Chondrocyte (in vitro differentiated cells): ENCODE results near the gene DCDC2C. TPM values are rescaled to one million over a fixed set of nuclear protein-coding genes. Genes with fewer than 3 reads are reported as not detected.

Source experiments
- DNase-seq: peaks from one replicate; pipeline ENCODE4 v3.0.0; 2021; ENCODE audit warnings: mixed read lengths, low spot score
- H3K27ac Mint-ChIP-seq: one replicate; pipeline ENCODE4 v1.8.0; 2021; ENCODE audit warnings: mild to moderate bottlenecking, moderate library complexity, mixed read lengths; ENCODE audit not compliant: unreplicated experiment
- H3K27me3 Mint-ChIP-seq: 2 replicates; pipeline ENCODE4 v1.8.0; 2021; ENCODE audit warnings: low read depth, mixed read lengths
- H3K36me3 Mint-ChIP-seq: 2 replicates; pipeline ENCODE4 v1.8.0; 2021; ENCODE audit warnings: low read depth, mixed read lengths
- H3K4me1 Mint-ChIP-seq: 2 replicates; pipeline ENCODE4 v1.8.0; 2021; ENCODE audit warnings: low read depth, mild to moderate bottlenecking, mixed read lengths
- H3K4me3 Mint-ChIP-seq: one replicate; pipeline ENCODE4 v1.8.0; 2021; ENCODE audit warnings: mild to moderate bottlenecking, moderate library complexity, mixed read lengths; ENCODE audit not compliant: unreplicated experiment
- H3K9me3 Mint-ChIP-seq: 2 replicates; pipeline ENCODE4 v1.8.0; 2021; ENCODE audit warnings: low read depth, mixed read lengths
- total RNA-seq: library from RNA; stranded (reverse); gene quantifications from 3 replicates; pipeline ENCODE4 v1.2.1, GENCODE V29; 2021
- TF ChIP-seq, protein P1 (sequence below): fragments of 200-600 bp; sonication (generic); IDR thresholded peaks from 2 replicates; pipeline ENCODE4 v1.5.0; 2021; ENCODE audit warnings: antibody characterized with exemption, mild to moderate bottlenecking, moderate library complexity

Gene DCDC2C
- total RNA-seq, 1 donor from 2014 or later = not detected

GRCh38 chr2:3679616-3680393 lies 23.6 kb upstream of the DCDC2C start:
- Mint-ChIP-seq H3K36me3 (no peaks in the 10 kb centered on the region), H3K27ac (no peak overlapping the region), H3K4me3 (no peak overlapping the region), H3K9me3 (no peaks in the 10 kb centered on the region), H3K4me1 (no peaks in the 10 kb centered on the region), H3K27me3 (peaks cover 8% of the 10 kb centered on the region)
- no peak for DNase-seq
- TF ChIP-seq, protein P1, sequence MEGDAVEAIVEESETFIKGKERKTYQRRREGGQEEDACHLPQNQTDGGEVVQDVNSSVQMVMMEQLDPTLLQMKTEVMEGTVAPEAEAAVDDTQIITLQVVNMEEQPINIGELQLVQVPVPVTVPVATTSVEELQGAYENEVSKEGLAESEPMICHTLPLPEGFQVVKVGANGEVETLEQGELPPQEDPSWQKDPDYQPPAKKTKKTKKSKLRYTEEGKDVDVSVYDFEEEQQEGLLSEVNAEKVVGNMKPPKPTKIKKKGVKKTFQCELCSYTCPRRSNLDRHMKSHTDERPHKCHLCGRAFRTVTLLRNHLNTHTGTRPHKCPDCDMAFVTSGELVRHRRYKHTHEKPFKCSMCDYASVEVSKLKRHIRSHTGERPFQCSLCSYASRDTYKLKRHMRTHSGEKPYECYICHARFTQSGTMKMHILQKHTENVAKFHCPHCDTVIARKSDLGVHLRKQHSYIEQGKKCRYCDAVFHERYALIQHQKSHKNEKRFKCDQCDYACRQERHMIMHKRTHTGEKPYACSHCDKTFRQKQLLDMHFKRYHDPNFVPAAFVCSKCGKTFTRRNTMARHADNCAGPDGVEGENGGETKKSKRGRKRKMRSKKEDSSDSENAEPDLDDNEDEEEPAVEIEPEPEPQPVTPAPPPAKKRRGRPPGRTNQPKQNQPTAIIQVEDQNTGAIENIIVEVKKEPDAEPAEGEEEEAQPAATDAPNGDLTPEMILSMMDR = no peak

DNA sequence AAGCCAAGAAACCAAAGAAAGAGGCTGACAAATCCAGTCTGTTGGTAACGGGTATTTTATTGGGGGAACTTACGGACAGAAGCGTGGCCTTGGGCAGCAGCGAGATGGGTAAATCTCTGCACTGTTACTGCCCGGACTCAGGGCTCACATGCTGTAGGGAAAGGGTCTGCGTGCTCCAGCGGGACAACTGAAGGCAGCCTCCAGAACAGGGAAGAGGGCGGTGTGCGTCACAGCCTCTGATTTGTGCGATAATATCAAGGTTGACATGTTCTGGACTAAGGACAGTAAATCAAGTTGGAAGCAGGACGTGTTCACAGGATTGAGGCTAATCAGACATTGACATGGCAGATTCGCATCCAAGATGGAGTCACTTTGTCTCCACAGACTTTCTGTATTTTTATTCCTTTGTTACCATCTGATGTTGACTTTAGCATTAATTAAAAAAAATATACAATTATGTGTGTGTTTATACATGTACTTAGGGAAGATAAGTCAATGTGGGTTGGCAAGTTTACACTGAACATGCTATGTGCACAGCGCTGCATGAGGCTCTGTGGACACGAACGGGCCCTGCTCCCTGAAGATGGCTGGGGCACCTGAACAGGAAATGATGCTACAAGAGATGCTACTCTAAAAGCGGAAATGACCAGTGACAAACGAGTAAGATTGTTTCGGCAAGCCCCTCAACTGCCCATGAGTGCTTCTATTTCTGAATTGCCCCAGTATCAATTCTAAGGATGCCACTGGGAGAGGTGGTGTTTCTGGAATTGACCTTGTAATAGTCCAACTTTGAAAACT lies 22.6 kb upstream of the DCDC2C start:
- DNase-seq = no peak
- Mint-ChIP-seq H3K27ac (no peak overlapping the region), H3K4me3 (no peak overlapping the region), H3K27me3 (peaks cover 11% of the 10 kb centered on the region), H3K36me3 (no peaks in the 10 kb centered on the region), H3K4me1 (no peaks in the 10 kb centered on the region), H3K9me3 (no peaks in the 10 kb centered on the region)
- TF ChIP-seq, protein P1 = no peak

DNA sequence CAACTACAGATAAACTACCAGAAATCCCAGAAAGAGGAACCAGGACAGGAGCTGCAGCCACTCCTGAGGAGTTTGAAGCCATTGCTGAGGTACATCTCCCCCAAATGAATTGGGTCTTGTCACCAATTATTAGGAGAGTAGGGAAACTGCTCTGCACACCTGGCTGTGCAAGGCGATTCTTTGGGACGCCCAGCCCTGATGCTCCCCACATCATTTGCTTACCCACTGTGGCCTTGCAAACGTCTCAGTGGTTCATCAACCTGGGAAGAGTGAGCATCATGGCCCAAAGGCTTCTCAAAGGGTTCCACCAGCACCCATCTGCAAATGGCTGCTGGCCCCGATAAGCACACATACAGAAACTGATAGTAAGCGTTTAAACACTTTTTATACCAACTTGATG lies 21.8 kb upstream of the DCDC2C start:
- H3K4me3 Mint-ChIP-seq = no peak overlapping the region
- H3K9me3 Mint-ChIP-seq = no peaks in the 10 kb centered on the region

GRCh38 chr2:3682811-3683210 lies 20.6 kb upstream of the DCDC2C start:
- Mint-ChIP-seq H3K4me3 (no peak overlapping the region), H3K4me1 (no peaks in the 10 kb centered on the region), H3K27me3 (peaks cover 27% of the 10 kb centered on the region), H3K27ac (no peak overlapping the region), H3K36me3 (no peaks in the 10 kb centered on the region), H3K9me3 (no peaks in the 10 kb centered on the region)
- TF ChIP-seq, protein P1 = no peak
- no peak for DNase-seq

More for the DNA sequence above, 21.8 kb upstream of the DCDC2C start:
- no peaks in the 10 kb centered on the region for H3K36me3 Mint-ChIP-seq
- H3K4me1 Mint-ChIP-seq = no peaks in the 10 kb centered on the region
- no peak overlapping the region for H3K27ac Mint-ChIP-seq
- TF ChIP-seq, protein P1 = no peak
- DNase-seq = no peak
- peaks cover 17% of the 10 kb centered on the region for H3K27me3 Mint-ChIP-seq

DNA sequence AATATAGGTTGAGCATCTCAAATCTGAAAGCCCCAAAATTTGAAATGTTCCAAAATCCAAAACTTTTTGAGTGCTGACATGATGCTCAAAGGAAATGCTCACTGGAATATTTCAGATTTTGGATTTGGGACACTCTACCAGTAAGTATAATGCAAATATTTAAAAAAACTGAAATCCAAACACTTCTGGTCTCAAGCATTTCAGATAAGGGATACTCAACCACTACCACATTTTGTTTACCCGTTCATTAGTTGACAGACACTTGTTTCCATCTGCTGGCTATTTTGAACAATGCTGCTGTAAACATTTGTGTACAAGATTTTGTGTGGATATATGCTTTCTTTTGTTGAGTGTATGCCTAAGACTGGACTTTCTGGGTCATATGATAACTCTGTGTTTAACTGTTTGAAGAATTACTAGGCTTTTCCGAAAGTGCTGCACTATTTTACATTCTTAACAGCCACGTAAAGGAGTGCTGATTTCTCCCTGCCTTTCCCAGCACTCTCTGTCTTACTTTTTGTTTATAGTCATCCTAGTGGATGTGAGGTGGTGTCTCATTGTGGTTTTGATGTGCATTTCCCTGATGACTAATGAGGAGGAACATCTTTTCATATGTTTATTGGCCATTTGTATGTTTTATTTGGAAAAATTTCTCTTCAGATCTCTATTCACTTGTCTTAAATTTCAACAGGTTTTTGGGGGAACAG lies 19.5 kb upstream of the DCDC2C start:
- no peak overlapping the region for H3K4me3 Mint-ChIP-seq
- TF ChIP-seq, protein P1 = no peak
- no peaks in the 10 kb centered on the region for H3K36me3 Mint-ChIP-seq
- no peaks in the 10 kb centered on the region for H3K4me1 Mint-ChIP-seq
- H3K9me3 Mint-ChIP-seq = no peaks in the 10 kb centered on the region
- no peak overlapping the region for H3K27ac Mint-ChIP-seq
- DNase-seq = no peak
- H3K27me3 Mint-ChIP-seq = peaks cover 25% of the 10 kb centered on the region
